ENCODE data around the gene MPHOSPH9. TPM values are rescaled to one million over a fixed set of nuclear protein-coding genes. Genes with fewer than 3 reads are reported as not detected.

The MPHOSPH9 gene
- total RNA-seq, 1 experiment from 2014 or later = 43.1 TPM

GRCh38 chr12:123268850-123269249, 35.9 kb upstream of the MPHOSPH9 start:
- CTCF ChIA-PET = no interaction called here
- peaks cover 37% of the 10 kb centered on the region for H3K36me3 Mint-ChIP-seq (ENCODE audit: insufficient read depth, unreplicated experiment)

GRCh38 chr12:123267991-123268843, 35.3 kb upstream of the MPHOSPH9 start:
- POLR2A ChIA-PET = no interaction called here
- H3K27me3 ChIP-seq (replicated peaks; ENCODE audit: control insufficient read depth, insufficient read depth, low read length) = no peaks in the 10 kb centered on the region
- BruUV-seq (replicated peaks) = no TSS peak
- Mint-ChIP-seq H3K4me3 (ENCODE audit: unreplicated experiment) (no peak overlapping the region), H3K36me3 (ENCODE audit: insufficient read depth, unreplicated experiment) (peaks cover 43% of the 10 kb centered on the region), H3K4me1 (ENCODE audit: low read depth, unreplicated experiment) (no peaks in the 10 kb centered on the region), H3K27ac (ENCODE audit: unreplicated experiment) (no peak overlapping the region), H3K9me3 (ENCODE audit: unreplicated experiment) (no peaks in the 10 kb centered on the region), H3K27me3 (ENCODE audit: insufficient read depth, unreplicated experiment) (no peaks in the 10 kb centered on the region)
- DNase-seq = no peak
- intact Hi-C loops (cut with micrococcal nuclease; ENCODE audit: unreplicated experiment) = no loop called here
- no peak overlapping the region for H3K4me3 ChIP-seq (ENCODE audit: low read depth, low read length)
- H3K9me3 ChIP-seq = no peaks in the 10 kb centered on the region
- 0 out of 2 replicates have a peak, but pooled peaks cover 5% of the 10 kb centered on the region for H3K4me1 ChIP-seq
- CTCF ChIA-PET = no interaction called here
- no peak for TF ChIP-seq CTCF (IDR thresholded peaks at IDR 0.05; ENCODE audit: insufficient read depth in 1 of 2, low read depth in 1 of 2, low read length in 1 of 2, severe bottlenecking in 1 of 2, unreplicated experiment in 1 of 2)
- peaks cover 1% of the 10 kb centered on the region; the same call in 1 of the 2 replicates for H3K36me3 ChIP-seq (ENCODE audit: control insufficient read depth, insufficient read depth, low read length)

More at GRCh38 chr12:123268850-123269249, 35.9 kb upstream of the MPHOSPH9 start:
- H3K4me3 ChIP-seq (ENCODE audit: low read depth, low read length) = no peak overlapping the region
- DNase-seq = no peak
- H3K4me3 Mint-ChIP-seq (ENCODE audit: unreplicated experiment) = peak overlapping the region; percentile 77
- H3K9me3 ChIP-seq = no peaks in the 10 kb centered on the region
- BruUV-seq (replicated peaks) = no TSS peak
- H3K27me3 Mint-ChIP-seq (ENCODE audit: insufficient read depth, unreplicated experiment) = no peaks in the 10 kb centered on the region
- H3K4me1 ChIP-seq = 0 out of 2 replicates have a peak, but pooled peaks cover 5% of the 10 kb centered on the region
- intact Hi-C loops (cut with micrococcal nuclease; ENCODE audit: unreplicated experiment) = no loop called here
- POLR2A ChIA-PET = no interaction called here
- no peak overlapping the region for H3K27ac Mint-ChIP-seq (ENCODE audit: unreplicated experiment)
- peaks cover 1% of the 10 kb centered on the region; the same call in 1 of the 2 replicates for H3K36me3 ChIP-seq (ENCODE audit: control insufficient read depth, insufficient read depth, low read length)
- H3K27me3 ChIP-seq (replicated peaks; ENCODE audit: control insufficient read depth, insufficient read depth, low read length) = no peaks in the 10 kb centered on the region
- no peaks in the 10 kb centered on the region for H3K4me1 Mint-ChIP-seq (ENCODE audit: low read depth, unreplicated experiment)
- TF ChIP-seq CTCF (IDR thresholded peaks at IDR 0.05; ENCODE audit: insufficient read depth in 1 of 2, low read depth in 1 of 2, low read length in 1 of 2, severe bottlenecking in 1 of 2, unreplicated experiment in 1 of 2) = no peak
- H3K9me3 Mint-ChIP-seq (ENCODE audit: unreplicated experiment) = no peaks in the 10 kb centered on the region

GRCh38 chr12:123267335-123267920, 34.5 kb upstream of the MPHOSPH9 start:
- no peak for DNase-seq
- Histone ChIP-seq H3K36me3 (ENCODE audit: control insufficient read depth, insufficient read depth, low read length) (peaks cover 1% of the 10 kb centered on the region; the same call in 1 of the 2 replicates), H3K9me3 (no peaks in the 10 kb centered on the region), H3K27me3 (replicated peaks; ENCODE audit: control insufficient read depth, insufficient read depth, low read length) (no peaks in the 10 kb centered on the region), H3K4me1 (0 out of 2 replicates have a peak, but pooled peaks cover 5% of the 10 kb centered on the region), H3K4me3 (ENCODE audit: low read depth, low read length) (no peak overlapping the region)
- no TSS peak for BruUV-seq (replicated peaks)
- no peaks in the 10 kb centered on the region for H3K4me1 Mint-ChIP-seq (ENCODE audit: low read depth, unreplicated experiment)
- ChIA-PET CTCF (no interaction called here), POLR2A (no interaction called here)
- no peaks in the 10 kb centered on the region for H3K9me3 Mint-ChIP-seq (ENCODE audit: unreplicated experiment)
- H3K4me3 Mint-ChIP-seq (ENCODE audit: unreplicated experiment) = no peak overlapping the region
- no peak overlapping the region for H3K27ac Mint-ChIP-seq (ENCODE audit: unreplicated experiment)
- intact Hi-C loops (cut with micrococcal nuclease; ENCODE audit: unreplicated experiment) = no loop called here
- peaks cover 51% of the 10 kb centered on the region for H3K36me3 Mint-ChIP-seq (ENCODE audit: insufficient read depth, unreplicated experiment)
- no peak for TF ChIP-seq CTCF (IDR thresholded peaks at IDR 0.05; ENCODE audit: insufficient read depth in 1 of 2, low read depth in 1 of 2, low read length in 1 of 2, severe bottlenecking in 1 of 2, unreplicated experiment in 1 of 2)
- H3K27me3 Mint-ChIP-seq (ENCODE audit: insufficient read depth, unreplicated experiment) = no peaks in the 10 kb centered on the region
